Stimulated activated CD4-positive, alpha-beta T cell treated with anti-CD3 and anti-CD28 coated beads, Interleukin-1b, Interleukin-23, amount 100 ng/mL, for 1 hour (primary cell): ENCODE results near the gene SCAMP4.
"Not testable (repeated sequence)": the region's sequence is repeated elsewhere in the genome, so short reads cannot be mapped to it uniquely, and the experiment has no call there.

Experiments used
- DNase-seq, 2 donors: peaks; one replicate each; pipeline ENCODE4 v3.0.0-alpha.2; 2020; ENCODE audit warnings: low read depth in 2 of 2

Gene SCAMP4

DNA sequence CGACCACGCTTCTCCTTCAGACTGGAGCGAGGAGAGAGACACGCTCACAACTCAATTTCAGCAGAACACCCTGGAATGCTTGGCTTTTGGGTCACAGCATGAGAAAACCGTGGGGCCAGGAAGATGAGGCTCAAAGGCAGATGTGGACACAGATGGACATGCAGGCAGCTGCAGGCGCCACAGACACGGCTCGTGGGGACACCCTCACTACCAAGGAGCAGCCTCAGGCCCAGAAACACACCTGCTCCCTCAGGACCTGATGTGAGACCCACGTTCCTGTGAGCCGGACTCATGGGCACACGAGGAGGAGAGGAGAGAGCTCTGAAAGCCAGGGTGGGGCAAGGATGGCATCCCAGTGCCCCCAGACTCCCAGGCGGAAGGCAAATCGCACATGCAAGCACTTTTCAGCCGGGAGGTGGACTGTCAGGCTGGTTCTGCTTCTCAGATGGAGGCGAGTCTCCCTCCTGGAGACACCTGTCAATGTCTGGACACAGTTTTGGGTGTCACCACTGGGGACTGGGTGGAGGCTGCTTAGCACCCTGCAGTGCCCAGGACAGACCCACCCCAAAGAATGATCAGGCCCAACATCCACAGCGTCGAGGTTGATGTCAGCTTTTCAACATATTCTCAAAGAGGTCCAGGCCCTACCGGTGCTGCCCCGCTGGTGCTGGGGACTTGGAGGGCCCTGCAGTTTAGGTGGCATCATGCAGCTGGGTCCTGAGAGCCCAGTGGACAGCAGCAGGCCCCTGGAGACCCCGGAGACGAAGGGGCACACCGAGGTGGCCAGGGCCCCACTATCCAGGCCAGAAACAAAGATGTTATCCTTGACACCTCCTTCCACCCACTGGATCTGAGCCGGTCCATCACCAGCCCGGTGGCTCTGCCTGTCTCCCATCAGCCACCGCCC is 22.2 kb upstream of the SCAMP4 start:
- no peak for DNase-seq

DNA sequence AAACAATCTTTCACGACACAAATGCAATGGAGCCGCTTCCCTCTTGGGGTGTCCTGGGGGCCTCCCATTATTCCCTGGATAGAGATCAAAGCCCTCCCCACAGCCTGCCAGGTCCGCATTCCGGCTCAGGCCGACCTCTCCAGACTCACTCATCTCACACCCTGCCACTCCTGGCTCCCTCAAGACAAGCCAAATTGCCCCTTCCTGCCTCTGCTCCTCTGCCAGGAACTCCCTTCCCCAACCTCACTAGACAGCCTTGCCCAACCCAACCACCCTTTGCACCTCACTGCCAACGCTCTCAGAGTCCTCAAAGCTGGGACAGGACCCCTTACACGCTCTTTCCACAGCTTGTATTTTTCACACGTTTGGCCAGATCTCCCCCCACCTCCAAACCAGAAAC is 21.4 kb upstream of the SCAMP4 start:
- DNase-seq, result no peak

DNA sequence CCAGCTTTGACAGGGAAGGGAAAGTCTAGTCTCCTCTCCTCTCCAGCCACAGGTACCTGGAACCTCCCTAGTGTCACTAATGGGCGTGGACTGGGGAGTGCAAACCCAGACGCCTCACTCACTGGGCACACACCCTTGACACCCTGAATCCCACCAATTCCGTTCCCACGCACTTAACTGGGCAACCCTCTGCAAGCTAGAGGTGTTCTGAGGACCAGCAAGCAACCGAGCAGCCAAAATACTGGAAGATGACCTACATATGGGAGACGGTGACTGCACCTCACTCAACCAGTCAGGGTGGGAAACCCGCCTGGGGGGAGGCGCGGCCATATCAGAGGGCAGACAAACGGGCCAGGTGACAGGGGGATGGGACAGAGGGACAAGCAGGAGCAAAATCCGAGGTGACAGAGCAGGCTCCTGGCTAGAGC is 20.9 kb upstream of the SCAMP4 start:
- DNase-seq, result no peak

DNA sequence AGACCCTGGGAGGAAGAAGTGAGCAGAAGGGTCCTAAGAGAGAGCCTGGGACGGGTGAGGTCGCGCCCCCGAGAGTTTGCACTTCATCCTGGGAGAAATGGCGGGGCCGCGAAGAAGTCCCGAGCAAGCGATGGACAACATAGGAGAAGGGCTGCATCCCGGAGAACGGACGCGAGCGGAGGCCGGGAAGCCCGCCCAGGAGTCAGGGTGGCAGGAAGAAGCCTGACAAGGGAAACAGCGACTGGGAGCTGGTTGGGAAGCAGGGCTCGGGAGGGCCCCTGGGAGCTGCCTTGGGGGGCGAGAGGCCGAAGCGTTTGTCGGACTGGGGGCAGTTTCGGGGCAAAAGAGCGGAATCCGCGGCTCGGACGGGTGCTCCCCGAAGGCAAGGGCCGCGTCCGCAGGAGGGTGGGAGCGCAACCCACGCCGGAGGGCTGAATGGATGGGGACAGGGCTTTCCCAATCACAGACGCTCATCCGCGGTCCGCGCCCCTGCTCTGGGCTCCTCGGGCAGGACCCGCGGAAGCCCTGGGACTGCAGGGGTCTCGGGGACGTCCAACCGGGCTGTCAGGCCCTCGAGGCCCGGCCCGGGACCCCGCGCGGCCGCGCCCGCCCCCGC is 20.4 kb upstream of the SCAMP4 start:
- DNase-seq, result no peak

DNA sequence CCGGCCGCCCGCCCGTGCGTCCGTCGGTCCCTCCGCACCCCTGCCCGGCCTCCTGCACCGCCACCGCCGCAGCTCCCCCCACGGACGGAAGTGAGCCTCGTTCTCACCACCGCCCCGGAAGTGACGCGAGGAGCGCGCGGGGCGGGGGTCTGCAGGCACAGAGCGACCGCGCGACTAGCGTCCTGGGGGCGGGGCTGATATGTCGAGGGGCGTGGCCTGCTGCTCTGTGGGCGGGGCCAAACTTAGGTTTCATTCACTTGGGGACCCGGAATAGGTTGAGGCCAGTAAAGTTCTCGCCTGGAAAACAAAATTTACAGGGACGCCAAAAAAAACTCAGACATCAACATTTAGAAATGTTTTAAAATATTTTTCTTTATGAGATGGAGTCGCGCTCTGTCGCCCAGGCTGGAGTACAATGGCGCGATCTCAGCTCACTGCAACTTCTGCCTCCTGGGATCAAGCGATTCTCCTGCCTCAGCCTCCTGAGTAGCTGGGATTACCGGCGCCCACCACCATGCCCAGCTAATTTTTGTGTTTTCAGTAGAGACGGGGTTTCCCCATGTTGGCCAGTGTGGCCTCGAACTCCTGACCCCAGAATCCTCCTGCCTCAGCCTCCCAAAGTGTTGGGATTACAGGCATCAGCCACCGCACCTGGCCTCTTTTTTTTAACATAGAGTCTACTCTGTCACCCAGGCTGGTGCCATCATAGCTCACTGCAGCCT is 19.6 kb upstream of the SCAMP4 start, which contains the start of gene ABHD17A:
ABHD17A (minus strand) TSS at position 99 of the 722 bp plus-strand sequence. CDS start 3,930 bp downstream, outside the sequence.
- DNase-seq, result peak; percentile 92 to 96

DNA sequence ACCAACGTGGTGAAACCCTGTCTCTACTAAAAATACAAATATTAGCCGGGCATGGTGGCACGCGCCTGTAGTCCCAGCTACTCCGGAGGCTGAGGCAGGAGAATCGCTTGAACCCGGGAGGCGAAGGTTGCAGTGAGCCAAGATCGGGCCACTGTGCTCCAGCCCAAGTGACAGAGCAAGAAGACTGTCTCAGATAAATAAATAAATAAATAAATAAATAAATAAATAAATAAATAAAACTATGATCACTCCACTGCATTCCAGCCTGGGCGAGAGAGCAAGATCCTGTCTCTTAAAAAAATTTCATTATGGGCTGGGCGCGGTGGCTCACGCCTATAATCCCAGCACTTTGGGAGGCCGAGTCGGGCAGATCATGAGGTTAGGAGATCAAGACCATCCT is 18.8 kb upstream of the SCAMP4 start:
- DNase-seq, result not testable (repeated sequence)

DNA sequence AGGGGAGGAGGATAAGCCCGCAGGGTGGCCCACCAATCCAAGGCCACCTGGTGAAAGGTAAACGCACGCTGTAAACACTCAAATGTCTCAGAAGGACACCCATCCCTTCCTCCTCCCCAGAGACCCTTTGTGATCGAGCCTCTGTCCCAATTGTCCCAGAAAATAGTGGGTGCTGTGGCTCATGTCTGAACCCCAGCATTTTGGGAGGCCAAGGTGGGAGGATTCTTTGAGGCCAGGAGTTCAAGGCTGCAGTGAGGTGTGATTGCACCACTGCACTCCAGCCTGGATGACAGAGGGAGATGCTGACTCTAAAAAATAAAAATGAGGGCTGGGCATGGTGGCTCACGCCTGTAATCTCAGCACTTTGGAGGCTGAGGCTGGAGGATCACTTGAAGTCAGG is 16.8 kb upstream of the SCAMP4 start:
- DNase-seq, result no peak

DNA sequence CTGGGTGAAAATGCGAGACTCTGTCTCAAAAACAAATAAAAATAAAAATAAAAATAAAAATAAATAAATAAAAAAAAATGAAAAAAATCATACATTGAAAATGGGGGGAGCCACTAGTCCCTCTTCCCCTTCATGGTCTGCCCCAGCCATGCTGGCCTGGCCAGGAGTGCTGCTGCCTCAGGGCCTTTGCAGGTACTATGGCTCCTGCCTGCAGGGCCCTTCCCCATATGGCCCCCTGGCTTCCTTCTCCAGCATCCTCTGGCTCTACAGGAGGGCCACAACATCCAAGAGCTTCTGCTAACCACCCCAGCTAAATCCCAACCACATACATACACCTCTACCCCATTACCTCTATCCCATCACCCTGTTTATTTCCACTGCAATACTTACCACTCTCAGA is 15.3 kb upstream of the SCAMP4 start:
- no peak for DNase-seq

DNA sequence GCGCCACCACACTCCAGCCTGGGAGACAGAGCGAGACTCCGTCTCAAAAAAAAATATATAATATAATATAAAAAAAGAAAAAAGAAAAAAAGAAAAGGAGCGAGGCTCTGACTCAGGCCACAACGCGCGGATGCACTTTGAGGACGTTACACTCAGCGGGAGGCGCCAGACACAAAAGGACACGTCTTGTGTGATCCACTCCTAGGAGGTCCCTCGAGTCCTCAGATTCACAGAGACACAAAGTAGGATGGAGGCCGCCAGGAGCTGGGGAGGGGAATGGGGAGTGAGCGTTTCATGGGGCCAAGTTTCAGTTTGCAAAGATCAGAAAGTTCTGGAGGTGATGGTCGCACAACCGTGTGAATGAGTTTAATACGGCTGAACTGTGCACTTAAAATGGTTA is 11.4 kb upstream of the SCAMP4 start:
- no peak for DNase-seq

DNA sequence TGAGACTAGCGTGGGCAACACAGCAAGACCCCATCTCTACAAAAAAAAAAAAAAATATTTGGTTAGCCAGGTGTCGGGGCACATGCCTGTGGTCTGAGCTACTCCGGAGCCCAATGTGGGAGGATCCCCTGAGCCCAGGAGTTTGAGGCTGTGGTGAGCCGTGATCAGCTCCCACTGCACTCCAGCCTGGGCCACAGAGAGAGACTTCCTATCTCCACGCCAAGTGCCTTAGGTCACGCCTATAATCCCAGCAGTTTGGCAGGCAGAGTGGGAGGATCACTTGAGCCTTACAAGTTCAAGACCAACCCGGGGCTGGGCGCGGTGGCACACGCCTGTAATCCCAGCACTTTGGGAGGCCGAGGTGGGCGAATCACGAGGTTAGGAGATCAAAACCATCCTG is 8.7 kb upstream of the SCAMP4 start:
- no peak for DNase-seq

DNA sequence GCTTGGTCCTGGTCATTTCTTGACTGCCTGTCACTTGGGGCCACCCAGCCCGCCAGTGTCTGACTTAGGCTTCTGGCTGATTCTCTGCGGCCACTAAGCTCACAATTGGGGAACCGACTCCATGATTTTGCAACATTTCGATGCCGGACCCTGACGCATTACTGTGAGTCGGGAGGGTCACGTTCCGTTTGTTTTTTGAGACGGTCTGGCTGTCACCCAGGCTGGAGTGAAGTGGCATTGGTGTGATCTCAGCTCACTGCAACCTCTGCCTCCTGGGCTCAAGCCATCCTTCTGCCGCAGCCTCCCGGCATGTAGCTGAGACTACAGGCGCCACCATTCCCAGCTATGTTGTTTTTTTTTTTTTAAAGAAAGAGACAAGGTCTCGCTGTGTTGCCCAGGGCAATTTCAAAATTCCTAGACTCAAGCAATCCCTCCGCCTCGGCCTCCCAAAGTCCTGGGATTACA is 3.2 kb upstream of the SCAMP4 start:
- DNase-seq, result no peak

DNA sequence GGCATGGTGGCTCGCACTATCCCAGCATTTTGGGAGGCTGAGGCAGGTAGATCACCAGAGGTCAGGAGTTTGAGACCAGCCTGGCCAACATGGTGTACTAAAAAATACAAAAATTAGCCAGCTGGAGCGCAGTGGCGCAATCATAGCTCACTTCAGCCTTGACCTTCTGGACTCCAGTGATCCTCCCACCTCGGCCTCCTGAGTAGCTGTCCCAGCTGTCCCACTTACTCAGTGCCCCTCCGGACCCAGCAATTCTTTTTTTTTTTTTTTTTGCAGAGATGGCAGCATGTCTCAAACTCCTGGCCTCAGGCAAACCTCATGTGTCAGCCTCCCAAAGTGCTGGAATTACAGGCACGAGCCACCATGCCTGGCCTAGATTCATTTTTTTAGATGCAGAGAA is 2.3 kb upstream of the SCAMP4 start:
- DNase-seq, result no peak

DNA sequence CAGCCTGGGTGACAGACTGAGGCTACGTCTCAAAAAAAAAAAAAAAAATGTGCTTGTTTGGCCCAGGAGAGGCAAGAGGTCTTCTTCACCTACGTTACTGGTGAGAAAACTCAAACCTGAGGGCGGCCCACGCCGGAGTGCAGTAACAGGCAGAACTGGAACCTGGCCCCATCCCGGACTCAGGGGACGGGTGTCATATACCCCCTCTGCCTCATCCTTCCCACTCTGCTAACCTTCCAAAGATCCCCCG is 414 bp upstream of the SCAMP4 start:
- DNase-seq, result no peak

DNA sequence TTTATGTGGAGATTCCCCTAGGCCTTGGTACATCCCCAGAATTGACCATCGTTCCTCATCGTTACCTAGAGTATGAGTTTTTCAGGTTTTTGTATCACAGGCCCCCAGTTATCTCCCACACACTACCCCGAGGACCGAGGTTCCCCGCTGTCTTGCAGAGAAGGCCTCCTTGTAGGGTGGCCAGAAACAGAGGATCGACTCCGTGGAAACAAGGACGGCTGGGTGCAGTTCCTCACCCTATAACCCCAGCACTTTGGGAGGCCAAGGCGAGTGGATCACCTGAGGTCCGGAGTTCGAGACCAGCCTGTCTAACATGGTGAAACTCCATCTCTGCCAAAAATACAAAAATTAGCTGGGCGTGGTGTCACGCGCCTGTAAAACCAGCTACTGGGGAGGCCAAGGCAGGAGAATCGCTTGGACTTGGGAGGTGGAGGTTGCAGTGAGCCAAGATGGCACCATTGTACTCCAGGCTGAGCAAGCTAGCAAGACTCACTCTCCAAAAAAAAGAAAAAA is 720 bp downstream of the SCAMP4 start:
- no peak for DNase-seq

DNA sequence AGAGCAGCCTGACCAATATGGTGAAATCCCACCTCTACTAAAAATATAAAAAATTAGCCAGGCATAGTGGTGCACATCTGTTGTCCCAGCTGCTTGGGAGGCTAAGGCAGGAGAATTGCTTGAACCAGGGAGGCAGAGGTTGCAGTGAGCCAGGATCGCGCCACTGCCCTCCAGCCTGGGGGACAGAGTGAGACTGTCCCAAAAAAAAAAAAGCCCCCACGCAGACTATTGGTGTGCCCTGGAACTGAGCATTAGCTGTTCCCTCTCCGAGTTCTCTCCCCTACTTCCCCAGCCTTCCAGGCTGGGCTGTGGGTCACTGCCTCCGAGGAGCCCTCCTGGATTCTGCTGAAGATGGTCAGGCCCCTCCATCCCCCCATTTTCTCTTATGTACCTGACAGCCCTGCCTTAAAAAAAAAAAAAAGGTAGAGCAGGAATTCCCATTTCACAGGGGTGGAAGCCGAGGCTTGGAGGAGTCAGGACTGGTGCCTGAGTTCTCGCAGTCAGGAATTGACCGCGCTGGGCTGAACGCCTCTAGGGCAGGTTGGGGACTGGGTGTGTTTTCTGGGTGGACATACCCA is 1.9 kb downstream of the SCAMP4 start:
- no peak for DNase-seq

DNA sequence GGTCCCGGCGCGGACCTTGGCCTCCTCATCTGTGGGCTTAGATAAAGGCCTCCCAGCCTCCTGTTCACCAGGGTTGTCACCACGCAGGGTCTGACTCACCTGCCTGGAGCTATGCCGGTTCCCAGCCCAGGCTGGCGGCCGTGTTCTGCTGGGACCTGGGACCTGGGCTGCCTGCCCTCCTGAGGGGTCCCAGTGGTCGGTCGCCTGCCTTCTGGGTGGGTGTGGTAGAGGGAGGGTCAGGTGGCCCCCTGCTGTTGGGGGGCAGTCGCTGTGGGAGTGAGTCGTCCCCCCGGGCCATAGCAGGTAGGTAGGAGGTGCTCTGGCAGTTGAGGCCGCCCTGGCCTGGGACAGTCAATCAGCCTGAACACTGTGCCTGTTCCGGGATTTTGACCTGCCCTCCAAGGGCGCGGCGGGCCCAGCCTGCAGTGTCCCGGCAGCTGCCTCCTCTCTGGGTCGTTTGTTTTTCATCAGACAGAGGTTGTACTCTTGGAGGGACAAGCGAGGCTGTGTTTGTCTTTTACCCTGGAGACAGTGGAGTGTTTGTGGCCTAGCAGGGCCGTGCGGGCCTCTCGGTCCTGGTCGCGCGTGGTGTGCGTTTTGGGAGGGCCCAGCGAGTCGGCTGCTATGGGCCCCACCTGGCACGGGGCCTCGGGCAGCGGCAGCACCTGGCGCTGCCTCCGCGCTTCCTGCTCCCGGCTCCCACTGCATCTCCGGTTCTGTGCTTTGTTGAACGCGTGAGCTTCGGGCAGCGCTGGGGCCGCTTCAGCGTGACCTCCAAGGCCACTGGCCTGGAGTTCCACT is 2.6 kb downstream of the SCAMP4 start:
- no peak for DNase-seq

DNA sequence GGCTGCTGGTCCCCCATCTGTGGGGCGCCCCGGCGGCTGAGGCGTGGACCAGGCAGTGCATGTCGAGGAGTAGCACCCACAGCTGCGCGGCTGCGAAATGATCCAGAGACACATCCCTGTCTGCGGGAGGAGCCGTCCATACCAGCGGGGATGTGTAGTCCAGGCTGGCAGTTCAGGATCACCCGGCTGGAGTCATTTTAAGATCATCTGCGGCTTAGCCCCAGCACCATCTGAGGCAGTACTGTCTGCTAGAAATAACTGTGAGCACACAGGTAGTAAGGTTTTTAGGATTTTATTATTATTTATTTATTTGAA is 3.1 kb downstream of the SCAMP4 start:
- DNase-seq, result no peak

DNA sequence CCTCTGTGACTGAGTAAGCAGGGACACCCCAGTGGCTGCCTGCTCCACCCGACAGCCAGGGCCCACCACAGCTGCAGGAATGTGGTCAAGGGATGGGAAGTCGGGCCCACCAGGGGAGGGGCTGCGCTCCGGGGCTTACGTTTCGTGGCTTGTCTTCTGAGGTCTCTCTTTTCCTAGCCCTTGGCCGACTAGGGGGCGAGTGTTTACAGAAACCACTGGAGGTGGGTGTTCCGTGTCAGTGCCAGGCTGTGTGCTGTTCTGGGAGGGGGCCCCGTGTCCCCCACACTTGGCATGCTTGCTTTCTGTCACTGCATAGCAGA is 4.5 kb downstream of the SCAMP4 start:
- DNase-seq, result no peak

DNA sequence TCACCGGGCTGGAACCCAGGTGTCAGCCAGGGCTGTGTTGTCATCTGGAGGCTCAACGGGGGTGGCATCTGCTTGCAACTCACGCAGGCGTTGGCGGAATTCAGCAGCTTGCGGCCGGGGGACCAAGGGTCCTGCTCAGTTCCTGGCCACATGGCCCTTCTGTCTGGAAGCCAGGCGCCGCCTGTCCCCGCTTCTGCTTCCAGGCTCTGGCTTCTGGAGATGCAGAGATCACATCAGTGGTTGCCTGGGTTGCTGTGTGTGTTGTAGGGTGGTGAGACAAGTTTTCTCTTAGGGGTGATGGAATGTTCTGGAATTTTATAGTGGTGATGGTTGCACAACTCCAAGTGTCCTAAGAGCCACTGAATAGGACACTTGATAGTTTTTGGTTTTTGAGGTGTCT is 5.0 kb downstream of the SCAMP4 start:
- no peak for DNase-seq

DNA sequence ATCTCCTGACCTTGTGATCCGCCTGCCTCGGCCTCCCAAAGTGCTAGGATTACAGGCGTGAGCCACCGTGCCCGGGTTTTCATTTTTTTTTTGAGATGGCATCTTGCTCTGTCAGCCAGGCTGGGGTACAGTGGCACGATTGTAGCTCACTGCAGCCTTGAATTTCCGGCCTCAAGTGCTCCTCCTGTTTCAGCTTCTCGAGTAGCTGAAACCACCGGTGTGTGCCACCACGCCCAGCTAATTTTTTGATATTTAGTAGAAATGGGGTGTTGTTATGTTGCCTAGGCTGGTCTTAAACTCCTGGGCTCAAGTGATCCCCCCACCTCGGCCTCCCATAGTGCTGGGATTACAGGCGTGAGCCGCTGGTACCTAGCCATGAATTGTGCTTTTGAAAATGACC is 5.9 kb downstream of the SCAMP4 start:
- no peak for DNase-seq

DNA sequence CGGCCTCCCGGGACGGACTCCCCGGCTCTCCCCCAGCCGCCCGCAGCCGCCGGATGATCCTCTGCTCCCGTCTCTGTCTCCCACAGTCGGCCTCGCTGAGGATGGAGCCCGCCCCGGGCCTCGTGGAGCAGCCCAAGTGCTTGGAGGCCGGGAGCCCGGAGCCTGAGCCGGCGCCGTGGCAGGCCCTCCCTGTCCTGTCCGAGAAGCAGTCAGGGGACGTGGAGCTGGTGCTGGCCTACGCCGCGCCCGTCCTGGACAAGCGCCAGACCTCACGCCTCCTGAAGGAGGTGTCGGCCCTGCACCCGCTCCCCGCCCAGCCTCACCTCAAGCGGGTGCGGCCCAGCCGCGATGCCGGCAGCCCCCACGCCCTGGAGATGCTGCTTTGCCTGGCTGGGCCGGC is 6.8 kb downstream of the SCAMP4 start:
- DNase-seq, result no peak
